Measurements from ENCODE around the gene KIF7. TPM values are rescaled to one million over a fixed set of nuclear protein-coding genes. Genes with fewer than 3 reads are reported as not detected.
A peak's percentile ranks its signal among the peaks of the same experiment; 100 is the strongest.

KIF7 gene
- total RNA-seq, 1 experiment from 2014 or later: 6.4 TPM

- no peak for DNase-seq (ENCODE audit: low read depth)
Observed at GRCh38 chr15:89648106-89649012, 6.9 kb downstream of the KIF7 start.

DNA sequence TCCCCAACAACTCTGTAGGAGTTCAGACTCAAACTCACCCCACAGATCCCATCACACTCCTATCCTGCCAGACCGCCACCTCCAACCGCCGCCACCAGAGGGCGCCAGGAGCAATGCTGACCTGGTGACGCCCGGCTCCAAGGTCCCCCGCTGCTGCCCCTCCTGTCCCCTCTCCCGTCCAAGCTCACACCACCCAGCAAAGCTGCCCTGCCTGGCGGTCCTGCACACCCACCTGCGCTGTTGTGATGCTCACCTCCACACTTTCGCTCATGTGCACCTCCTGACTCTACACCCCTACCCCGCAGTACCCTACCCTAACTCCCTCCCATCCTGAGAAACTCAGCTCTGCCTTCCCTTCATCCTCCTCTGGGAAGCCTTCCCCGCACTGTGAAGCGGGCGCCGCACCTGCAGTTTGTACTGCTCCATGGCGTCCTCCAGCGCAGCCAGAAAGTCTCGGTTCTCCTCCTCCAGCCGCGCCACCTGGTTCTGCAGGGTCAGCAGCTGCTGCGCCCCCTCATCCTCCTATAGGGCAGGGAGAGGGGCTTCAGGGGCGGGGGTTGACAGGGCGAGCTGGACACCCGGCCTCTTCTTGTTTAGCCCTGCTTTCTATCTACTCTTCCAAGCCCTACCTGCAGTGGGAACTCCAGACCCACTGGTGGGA lies 7.9 kb downstream of the KIF7 start:
- DNase-seq (ENCODE audit: low read depth): no peak

GRCh38 chr15:89646416-89647141 lies 8.7 kb downstream of the KIF7 start:
- DNase-seq (ENCODE audit: low read depth): no peak

GRCh38 chr15:89645680-89646079 lies 9.6 kb downstream of the KIF7 start:
- no peak for DNase-seq (ENCODE audit: low read depth)

DNA sequence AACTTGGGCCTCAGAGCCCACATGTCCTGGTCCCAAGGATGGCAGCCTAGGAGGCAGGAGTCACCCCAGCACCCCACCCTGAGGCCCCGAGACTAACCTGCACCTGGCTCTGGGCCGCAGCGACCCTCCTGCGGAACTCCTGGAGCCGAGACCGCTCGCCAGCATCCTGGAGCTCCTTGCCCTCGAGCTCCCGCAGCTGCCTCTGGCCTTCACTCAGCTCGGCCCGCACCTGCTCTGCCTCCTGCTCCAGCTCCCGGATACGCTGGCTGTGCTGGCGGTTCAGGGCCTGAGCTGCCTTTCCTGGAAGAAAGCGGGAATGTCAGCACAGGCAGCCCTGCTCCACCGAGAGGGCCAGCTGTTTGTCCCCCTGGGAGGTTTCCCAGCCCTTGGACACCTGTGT lies 13.2 kb downstream of the KIF7 start:
- no peak for DNase-seq (ENCODE audit: low read depth)

DNA sequence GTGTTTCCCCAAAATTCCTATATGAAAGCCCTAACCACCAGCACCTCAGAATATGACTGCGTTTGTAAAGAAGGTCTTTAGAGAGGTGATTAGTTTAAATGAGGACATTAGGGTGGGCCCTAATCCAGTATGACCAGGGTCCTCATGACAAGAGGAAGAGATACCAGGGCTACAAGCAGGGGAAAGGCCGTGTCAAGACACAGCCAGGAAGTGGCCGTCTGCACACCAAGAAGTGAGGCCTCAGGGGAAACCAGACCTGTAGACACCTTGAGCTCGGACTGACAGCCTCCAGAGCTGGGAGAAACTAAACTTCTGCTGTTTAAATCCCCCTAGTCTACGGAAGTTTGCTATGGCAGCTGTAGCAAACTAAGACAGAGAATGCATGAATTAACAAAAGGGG lies 14.2 kb downstream of the KIF7 start:
- DNase-seq (ENCODE audit: low read depth): no peak

DNA sequence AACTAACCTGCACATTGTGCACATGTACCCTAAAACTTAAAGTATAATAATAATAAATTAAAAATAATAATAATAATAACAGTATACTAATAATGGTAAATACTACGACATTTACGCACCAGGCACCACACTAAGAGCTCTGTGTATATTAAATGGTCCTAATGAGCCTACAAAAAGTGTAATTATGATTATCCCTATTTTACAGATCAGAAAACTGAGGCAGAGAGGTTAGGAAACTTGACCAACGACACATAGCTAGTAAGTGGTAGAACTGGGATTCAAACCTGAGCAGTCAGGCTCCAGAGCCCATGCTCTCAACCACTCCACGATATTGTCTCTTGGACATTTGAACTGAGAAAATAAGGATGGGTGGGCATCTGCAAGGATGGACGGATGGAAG lies 15.0 kb downstream of the KIF7 start:
- no peak for DNase-seq (ENCODE audit: low read depth)

DNA sequence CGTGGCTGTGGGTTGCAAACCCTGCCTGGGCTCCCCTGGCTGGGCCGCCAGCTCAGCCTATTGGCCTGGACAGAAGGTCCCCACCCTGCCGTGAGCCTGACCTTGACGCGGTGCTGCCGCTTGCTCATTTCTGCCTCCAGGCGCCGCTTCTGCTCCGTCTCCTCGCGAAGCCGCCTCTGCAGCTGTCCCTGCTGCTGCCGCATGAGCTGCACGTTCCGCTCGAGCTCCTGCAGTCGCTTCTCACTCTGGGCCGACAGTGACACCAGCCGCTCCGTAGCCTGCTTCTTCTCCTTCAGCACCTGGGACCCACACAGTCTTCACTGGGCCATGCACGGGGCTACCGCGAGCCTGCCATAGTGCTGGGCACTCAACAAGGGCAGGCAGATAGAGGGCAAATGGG lies 21.7 kb downstream of the KIF7 start:
- DNase-seq (ENCODE audit: low read depth): no peak

DNA sequence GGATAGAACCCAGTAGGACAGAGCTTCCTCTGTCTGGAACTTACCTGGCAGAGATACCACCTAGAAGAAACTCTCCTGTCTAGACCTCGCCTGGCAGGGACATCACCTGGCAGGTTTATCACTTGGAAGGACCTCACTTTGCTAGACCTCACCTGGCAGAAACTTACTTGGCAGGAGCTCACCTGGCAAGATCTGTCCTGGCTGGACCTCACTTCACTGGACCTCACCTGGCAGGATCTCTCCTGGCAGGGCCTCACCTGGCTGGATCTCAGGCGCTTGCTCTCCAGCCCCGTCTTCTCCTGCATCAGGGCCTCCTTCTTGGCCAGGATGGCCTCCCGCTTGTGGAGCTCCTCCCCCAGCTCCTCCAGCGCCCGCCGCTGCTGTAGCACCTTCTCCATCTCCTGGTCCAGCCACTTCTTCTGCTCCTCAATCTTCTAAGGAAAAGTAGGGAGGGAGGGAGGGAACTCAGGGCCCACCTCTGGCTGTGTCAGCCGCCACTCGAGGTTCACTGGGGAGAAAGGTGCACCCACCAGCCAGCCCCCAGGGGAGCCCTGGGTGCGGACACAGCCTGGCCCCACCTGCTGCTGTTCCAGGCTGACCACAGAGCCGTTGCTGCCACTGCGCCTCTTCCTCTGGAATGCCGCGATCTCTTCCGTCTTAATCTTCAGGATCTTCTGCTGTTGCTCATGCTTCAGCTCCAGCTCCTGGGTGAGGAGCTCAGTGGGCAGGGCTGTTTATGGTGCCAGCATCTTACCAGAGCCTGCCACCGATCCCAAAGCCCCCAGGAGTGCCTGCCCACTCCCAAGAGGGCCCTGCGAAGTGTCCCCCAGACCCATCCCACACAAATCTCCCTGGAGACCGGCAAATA lies 22.5 kb downstream of the KIF7 start:
- no peak for DNase-seq (ENCODE audit: low read depth)

GRCh38 chr15:89631902-89632264 lies 23.4 kb downstream of the KIF7 start:
- DNase-seq (ENCODE audit: low read depth): no peak

- peak; percentile 24 for DNase-seq (ENCODE audit: low read depth)
Observed at GRCh38 chr15:89630974-89631901, 24.0 kb downstream of the KIF7 start.

DNA sequence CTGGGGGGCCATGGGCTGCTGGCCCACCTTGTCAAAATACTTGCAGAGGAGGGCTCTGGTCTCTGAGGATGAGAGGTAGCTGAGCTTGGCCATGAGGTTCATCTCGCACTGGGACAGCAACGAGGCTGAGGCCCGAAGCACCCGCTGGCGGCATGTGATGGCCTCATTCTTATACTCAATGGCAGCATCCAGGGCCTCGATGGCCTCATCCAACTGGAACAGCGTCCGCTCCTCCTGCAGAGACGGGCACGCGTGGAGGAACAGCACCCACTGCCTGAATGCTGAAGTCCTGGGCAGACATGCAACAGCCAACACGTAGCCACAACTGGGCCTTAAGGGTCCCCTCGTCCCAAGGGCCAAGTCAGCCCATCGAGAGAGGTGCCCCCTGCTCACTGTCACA lies 25.0 kb downstream of the KIF7 start:
- no peak for DNase-seq (ENCODE audit: low read depth)

DNA sequence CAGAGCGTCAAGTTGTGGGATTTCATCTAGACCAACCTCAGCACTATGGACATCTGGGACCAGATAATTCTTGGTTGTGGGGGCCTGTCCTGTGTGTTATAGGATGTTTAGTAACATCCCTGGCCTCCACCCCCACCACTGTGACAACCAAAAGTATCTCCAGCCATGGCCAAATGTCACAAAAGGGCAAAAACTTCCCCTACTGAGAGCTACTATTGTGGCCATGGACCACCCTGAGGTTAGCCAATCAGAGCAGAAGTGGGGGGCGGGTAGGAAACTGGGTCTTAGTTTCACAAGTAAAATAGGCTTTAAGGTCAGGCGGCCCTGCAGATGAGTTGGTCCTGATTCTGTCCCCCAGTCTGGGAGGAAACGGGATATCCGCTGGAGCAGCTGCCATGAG lies 25.4 kb downstream of the KIF7 start:
- DNase-seq (ENCODE audit: low read depth): no peak

GRCh38 chr15:89628806-89629715 lies 26.2 kb downstream of the KIF7 start:
- DNase-seq (ENCODE audit: low read depth): no peak

GRCh38 chr15:89628301-89628700 lies 27.0 kb downstream of the KIF7 start:
- no peak for DNase-seq (ENCODE audit: low read depth)

GRCh38 chr15:89627256-89627970 lies 27.9 kb downstream of the KIF7 start:
- no peak for DNase-seq (ENCODE audit: low read depth)

- DNase-seq (ENCODE audit: low read depth): no peak
Observed at GRCh38 chr15:89625716-89626115, 29.6 kb downstream of the KIF7 start.

GRCh38 chr15:89623165-89623564 lies 32.1 kb downstream of the KIF7 start:
- no peak for DNase-seq (ENCODE audit: low read depth)

GRCh38 chr15:89621547-89621946 lies 33.7 kb downstream of the KIF7 start:
- no peak for DNase-seq (ENCODE audit: low read depth)

Data from M059J (cell line).